ENCODE data around the gene CRX. TPM values are rescaled to one million over a fixed set of nuclear protein-coding genes. Genes with fewer than 3 reads are reported as not detected.

Gene CRX
- total RNA-seq, 1 donor from 2014 or later = 0.19 TPM

DNA sequence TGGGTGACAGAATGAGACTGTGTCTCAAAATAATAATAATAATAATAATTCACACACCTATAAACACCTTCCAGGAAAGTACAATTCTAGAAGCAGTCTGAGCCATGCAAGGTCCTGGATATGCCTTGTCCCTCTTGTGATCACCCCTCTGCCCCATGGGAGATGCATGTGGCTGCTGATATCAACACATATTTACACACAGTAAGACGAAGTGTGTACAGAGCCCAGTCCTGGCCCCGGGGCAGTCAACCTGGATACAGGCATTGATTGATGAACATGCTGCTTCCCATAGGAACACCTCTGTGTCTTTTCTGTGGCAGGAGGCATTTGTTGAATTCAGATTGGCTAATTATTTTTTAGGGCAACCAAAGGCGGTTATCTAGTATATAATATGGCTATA is 61.2 kb downstream of the CRX start:
- TF ChIP-seq EZH2phosphoT487 (IDR thresholded peaks at IDR 0.05) (no peak), EZH2 (IDR thresholded peaks at IDR 0.05) (no peak)
- TF ChIP-seq, protein P1, sequence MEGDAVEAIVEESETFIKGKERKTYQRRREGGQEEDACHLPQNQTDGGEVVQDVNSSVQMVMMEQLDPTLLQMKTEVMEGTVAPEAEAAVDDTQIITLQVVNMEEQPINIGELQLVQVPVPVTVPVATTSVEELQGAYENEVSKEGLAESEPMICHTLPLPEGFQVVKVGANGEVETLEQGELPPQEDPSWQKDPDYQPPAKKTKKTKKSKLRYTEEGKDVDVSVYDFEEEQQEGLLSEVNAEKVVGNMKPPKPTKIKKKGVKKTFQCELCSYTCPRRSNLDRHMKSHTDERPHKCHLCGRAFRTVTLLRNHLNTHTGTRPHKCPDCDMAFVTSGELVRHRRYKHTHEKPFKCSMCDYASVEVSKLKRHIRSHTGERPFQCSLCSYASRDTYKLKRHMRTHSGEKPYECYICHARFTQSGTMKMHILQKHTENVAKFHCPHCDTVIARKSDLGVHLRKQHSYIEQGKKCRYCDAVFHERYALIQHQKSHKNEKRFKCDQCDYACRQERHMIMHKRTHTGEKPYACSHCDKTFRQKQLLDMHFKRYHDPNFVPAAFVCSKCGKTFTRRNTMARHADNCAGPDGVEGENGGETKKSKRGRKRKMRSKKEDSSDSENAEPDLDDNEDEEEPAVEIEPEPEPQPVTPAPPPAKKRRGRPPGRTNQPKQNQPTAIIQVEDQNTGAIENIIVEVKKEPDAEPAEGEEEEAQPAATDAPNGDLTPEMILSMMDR (IDR thresholded peaks at IDR 0.05) = no peak
- no peak for DNase-seq (ENCODE audit: low spot score)
- peaks cover 9% of the 10 kb centered on the region for H3F3A ChIP-seq (ENCODE audit: low read depth)
- H3K79me2 ChIP-seq (ENCODE audit: low read depth) = no peaks in the 10 kb centered on the region
- H3K36me3 Mint-ChIP-seq = no peaks in the 10 kb centered on the region
- no peaks in the 10 kb centered on the region for H4K20me1 ChIP-seq (ENCODE audit: low read depth)
- H3K4me3 Mint-ChIP-seq = no peak overlapping the region
- no peak overlapping the region for H2AFZ ChIP-seq (replicated peaks)
- no peak overlapping the region for H3K4me3 ChIP-seq
- no peak overlapping the region for H3K27ac ChIP-seq
- peaks cover 4% of the 10 kb centered on the region for H3K9me3 Mint-ChIP-seq
- peaks cover 8% of the 10 kb centered on the region for H3K4me1 ChIP-seq
- no peaks in the 10 kb centered on the region for H3K9me3 ChIP-seq (ENCODE audit: low read depth)
- no peak overlapping the region for H3K9ac ChIP-seq
- H3K36me3 ChIP-seq = no peaks in the 10 kb centered on the region
- H3K4me1 Mint-ChIP-seq = peaks cover 9% of the 10 kb centered on the region
- H3K4me2 ChIP-seq = no peak overlapping the region
- H3K27ac Mint-ChIP-seq = no peak overlapping the region
- H3K27me3 ChIP-seq = no peaks in the 10 kb centered on the region
- peaks cover 11% of the 10 kb centered on the region for H3K27me3 Mint-ChIP-seq (ENCODE audit: insufficient read depth, low read depth)

DNA sequence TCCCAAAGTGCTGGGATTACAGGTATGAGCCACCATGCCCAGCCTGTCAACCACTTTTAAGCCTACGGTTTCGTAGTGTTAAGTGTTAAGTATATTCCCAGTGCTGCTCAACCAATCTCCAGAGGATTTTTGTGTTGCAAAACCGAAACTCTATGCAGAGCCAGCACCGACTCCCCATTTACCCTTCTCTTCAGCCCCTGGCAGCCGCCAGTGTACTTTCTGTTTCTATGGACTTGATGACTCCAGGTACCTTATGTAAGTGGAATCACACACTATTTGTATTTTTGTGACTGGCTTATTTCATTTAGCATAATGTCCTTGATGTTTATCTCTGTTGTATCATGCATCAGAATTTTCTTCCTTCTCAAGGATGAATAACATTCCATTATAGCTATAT is 63.3 kb downstream of the CRX start:
- Histone ChIP-seq H3K9ac (no peak overlapping the region), H3K4me1 (peaks cover 8% of the 10 kb centered on the region), H3F3A (ENCODE audit: low read depth) (peaks cover 6% of the 10 kb centered on the region), H3K27ac (no peak overlapping the region), H3K79me2 (ENCODE audit: low read depth) (no peaks in the 10 kb centered on the region), H3K4me2 (no peak overlapping the region), H4K20me1 (ENCODE audit: low read depth) (no peaks in the 10 kb centered on the region), H3K4me3 (no peak overlapping the region), H3K9me3 (ENCODE audit: low read depth) (no peaks in the 10 kb centered on the region), H3K27me3 (no peaks in the 10 kb centered on the region), H3K36me3 (no peaks in the 10 kb centered on the region), H2AFZ (replicated peaks) (no peak overlapping the region)
- peaks cover 9% of the 10 kb centered on the region for H3K27me3 Mint-ChIP-seq (ENCODE audit: insufficient read depth, low read depth)
- peak overlapping the region; percentile 3 for H3K4me3 Mint-ChIP-seq
- no peak overlapping the region for H3K27ac Mint-ChIP-seq
- H3K36me3 Mint-ChIP-seq = no peaks in the 10 kb centered on the region
- TF ChIP-seq EZH2 (IDR thresholded peaks at IDR 0.05) (no peak), EZH2phosphoT487 (IDR thresholded peaks at IDR 0.05) (no peak)
- TF ChIP-seq, protein P1 (IDR thresholded peaks at IDR 0.05) = no peak
- DNase-seq (ENCODE audit: low spot score) = no peak
- peaks cover 9% of the 10 kb centered on the region for H3K4me1 Mint-ChIP-seq
- H3K9me3 Mint-ChIP-seq = no peaks in the 10 kb centered on the region

DNA sequence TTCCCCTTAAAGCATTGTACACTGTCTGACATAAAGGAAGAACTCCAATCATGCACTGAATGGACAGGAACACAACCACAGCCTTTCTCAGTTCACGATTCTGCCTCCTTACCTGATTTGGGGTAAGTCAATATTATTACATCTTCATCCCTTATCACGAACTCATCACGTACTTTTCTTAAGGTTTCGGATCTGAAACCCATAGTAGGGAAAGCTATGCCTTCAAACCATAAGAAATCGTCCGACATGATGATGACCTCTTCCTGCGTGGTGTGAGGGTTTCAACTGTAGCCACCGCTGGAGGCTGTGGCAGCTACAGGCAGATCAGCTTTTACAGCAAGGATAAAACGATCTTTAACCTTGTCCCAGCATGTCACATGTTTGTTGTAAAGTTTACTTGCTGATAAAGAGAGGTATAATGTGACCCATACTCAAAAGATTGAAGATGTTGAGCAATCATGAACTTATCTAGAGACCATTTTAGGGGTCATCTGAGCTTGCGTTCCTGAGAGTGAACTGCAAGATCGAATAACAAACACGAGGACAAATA is 64.3 kb downstream of the CRX start, which contains the start of gene SULT2A1:
Gene SULT2A1 (minus strand): TSS at position 306 of the 550 bp plus-strand sequence. CDS start 58 bp downstream, at position 248.
- peaks cover 8% of the 10 kb centered on the region for H3K4me1 ChIP-seq
- H3K27me3 Mint-ChIP-seq (ENCODE audit: insufficient read depth, low read depth) = peaks cover 7% of the 10 kb centered on the region
- H3K27me3 ChIP-seq = no peaks in the 10 kb centered on the region
- no peak within 1 kb of the TSS for H3K4me3 Mint-ChIP-seq
- no peak for DNase-seq (ENCODE audit: low spot score)
- H3K4me1 Mint-ChIP-seq = peaks cover 9% of the 10 kb centered on the region
- H4K20me1 ChIP-seq (ENCODE audit: low read depth) = no peaks in the 10 kb centered on the region
- no peak within 1 kb of the TSS for H3K27ac Mint-ChIP-seq
- no peaks in the 10 kb centered on the region for H3K9me3 ChIP-seq (ENCODE audit: low read depth)
- no peaks in the 10 kb centered on the region for H3K79me2 ChIP-seq (ENCODE audit: low read depth)
- peak within 1 kb of the TSS; percentile 32 for H3K4me2 ChIP-seq
- no peaks in the 10 kb centered on the region for H3K9me3 Mint-ChIP-seq
- H3K36me3 Mint-ChIP-seq = no peaks in the 10 kb centered on the region
- no peak within 1 kb of the TSS for H3K4me3 ChIP-seq
- H3K27ac ChIP-seq = no peak within 1 kb of the TSS
- H2AFZ ChIP-seq (replicated peaks) = no peak within 1 kb of the TSS
- H3K9ac ChIP-seq = no peak within 1 kb of the TSS
- TF ChIP-seq, protein P1 (IDR thresholded peaks at IDR 0.05) = no peak
- TF ChIP-seq EZH2 (IDR thresholded peaks at IDR 0.05) (no peak), EZH2phosphoT487 (IDR thresholded peaks at IDR 0.05) (no peak)
- H3K36me3 ChIP-seq = no peaks in the 10 kb centered on the region
- peaks cover 11% of the 10 kb centered on the region for H3F3A ChIP-seq (ENCODE audit: low read depth)

Data from neural progenitor cell (in vitro differentiated cells).